D721Med (cell line): ENCODE results near the gene GUCY2C.
A peak's percentile ranks its signal among the peaks of the same experiment; 100 is the strongest.

ENCODE experiments used
- DNase-seq: peaks from one replicate; pipeline ENCODE4 v3.0.0; 2011; ENCODE audit warnings: low spot score; ENCODE audit not compliant: insufficient read length
- FAIRE-seq: peaks from 2 replicates; lab custom pipeline; 2011; peaks lifted over from hg19 to GRCh38; lab: Jason Lieb, UNC
- TF ChIP-seq, protein P1 (sequence below): IDR thresholded peaks from 2 replicates; pipeline ENCODE4 v1.5.1; 2012; ENCODE audit warnings: mild to moderate bottlenecking, control low read depth; ENCODE audit not compliant: insufficient read depth; ENCODE audit errors: missing control alignments

The GUCY2C gene

GRCh38 chr12:14716848-14717444, 20.5 kb upstream of the GUCY2C start:
- no peak for FAIRE-seq
- DNase-seq: no peak
- TF ChIP-seq, protein P1, sequence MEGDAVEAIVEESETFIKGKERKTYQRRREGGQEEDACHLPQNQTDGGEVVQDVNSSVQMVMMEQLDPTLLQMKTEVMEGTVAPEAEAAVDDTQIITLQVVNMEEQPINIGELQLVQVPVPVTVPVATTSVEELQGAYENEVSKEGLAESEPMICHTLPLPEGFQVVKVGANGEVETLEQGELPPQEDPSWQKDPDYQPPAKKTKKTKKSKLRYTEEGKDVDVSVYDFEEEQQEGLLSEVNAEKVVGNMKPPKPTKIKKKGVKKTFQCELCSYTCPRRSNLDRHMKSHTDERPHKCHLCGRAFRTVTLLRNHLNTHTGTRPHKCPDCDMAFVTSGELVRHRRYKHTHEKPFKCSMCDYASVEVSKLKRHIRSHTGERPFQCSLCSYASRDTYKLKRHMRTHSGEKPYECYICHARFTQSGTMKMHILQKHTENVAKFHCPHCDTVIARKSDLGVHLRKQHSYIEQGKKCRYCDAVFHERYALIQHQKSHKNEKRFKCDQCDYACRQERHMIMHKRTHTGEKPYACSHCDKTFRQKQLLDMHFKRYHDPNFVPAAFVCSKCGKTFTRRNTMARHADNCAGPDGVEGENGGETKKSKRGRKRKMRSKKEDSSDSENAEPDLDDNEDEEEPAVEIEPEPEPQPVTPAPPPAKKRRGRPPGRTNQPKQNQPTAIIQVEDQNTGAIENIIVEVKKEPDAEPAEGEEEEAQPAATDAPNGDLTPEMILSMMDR: peak; percentile 37

GRCh38 chr12:14714437-14714836, 18.0 kb upstream of the GUCY2C start:
- DNase-seq (no peak), FAIRE-seq (no peak)
- TF ChIP-seq, protein P1: no peak

DNA sequence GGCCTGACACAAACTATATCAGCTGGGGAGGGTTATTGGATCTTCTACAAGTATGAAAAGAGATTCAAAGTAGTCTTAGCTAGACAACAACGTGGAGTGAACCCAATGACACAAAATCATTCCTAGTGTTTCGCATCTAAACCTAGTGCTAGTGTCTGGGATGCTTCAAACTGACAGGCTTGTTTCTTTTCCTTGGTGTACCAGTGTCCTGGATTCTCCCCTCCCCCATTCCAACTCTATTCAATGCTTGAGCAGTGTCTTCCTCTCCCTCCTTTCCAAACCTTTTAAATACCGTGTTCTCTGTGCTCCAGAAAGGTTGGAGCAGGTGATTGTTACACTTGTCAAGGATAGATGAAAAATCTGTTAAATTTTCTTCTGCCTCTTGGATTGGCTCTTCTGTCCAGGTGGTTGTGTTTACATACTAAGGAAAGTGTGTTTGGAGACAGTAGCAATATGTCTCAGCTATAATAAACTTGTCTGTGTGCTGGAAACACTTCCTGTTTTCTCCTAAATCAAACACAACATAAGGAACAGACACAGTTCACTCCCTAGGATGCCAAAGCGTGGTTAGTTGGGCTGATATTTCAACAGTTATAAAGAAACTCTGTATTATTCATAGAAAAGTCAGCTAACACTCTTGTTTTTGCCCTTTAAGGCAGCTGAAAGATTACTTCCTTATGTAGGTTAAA, 14.4 kb upstream of the GUCY2C start:
- DNase-seq (no peak), FAIRE-seq (no peak)
- TF ChIP-seq, protein P1: no peak

- FAIRE-seq: no peak
- TF ChIP-seq, protein P1: no peak
- DNase-seq: no peak
Observed at GRCh38 chr12:14701809-14702568, 5.6 kb upstream of the GUCY2C start.

DNA sequence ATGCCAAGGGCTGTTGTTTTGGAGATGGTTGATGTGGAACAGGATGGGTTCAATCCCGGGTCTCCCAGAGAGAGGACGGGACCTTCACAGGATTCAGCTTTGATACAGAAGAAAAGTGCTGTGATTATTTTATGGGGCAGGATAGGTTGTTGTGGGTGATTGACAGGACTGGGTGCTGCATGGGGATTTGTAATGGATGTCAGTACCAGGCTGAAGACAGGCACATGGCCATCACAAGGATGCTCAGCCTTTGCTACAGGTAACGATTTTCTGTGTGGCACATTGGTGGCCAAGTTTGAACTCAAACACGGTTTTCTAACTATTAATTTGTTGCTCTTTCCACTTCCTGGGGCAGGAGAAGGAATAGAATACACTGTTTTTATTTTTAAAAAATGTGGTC, 4.5 kb upstream of the GUCY2C start:
- DNase-seq (no peak), FAIRE-seq (no peak)
- TF ChIP-seq, protein P1: no peak

- DNase-seq: no peak
- FAIRE-seq: no peak
- TF ChIP-seq, protein P1: no peak
Observed at GRCh38 chr12:14699923-14700322, 3.5 kb upstream of the GUCY2C start.
